ENCODE data around the gene TULP3. TPM values are rescaled to one million over a fixed set of nuclear protein-coding genes. Genes with fewer than 3 reads are reported as not detected.

Gene TULP3
- total and polyA plus RNA-seq, 9 donors, result 27.3 to 58.6 (median 42.1) TPM

DNA sequence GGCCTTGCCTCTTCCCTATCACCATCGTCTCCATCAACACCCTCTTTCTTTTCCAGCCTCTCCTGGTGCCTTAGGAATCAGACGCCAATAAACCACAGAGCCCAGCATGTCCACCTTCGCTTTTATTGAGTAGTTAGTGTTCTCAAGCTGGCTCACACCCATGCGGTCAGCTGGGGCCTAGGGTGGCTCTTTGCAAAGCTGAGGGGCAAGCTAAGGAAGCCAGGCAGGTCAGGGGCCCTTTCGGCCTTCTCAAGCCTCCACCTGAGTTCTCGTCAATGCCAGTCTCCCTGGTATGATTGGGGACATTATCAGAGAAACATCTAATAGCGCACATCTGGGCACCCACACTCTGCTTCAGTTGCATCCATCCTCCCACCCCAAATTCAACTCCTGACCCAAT is 33.1 kb upstream of the TULP3 start:
- intact Hi-C loops (cut with DNase I), result loop anchor here (5.0 to 10.0 kb wide), 4 partner anchors 85 to 177 kb away; no protein-coding TSS in a partner anchor
- no peak for DNase-seq
- no peak overlapping the region for H3K27ac ChIP-seq
- H3K9me3 ChIP-seq, result no peaks in the 10 kb centered on the region
- H3K4me3 ChIP-seq, result no peak overlapping the region
- peaks cover 4% of the 10 kb centered on the region for H3K4me1 ChIP-seq (ENCODE audit: insufficient read depth)
- H3K27me3 ChIP-seq, result no peaks in the 10 kb centered on the region
- 95 to 98% (median 96%) methylated on average over 7 of the region's 7 CpGs for WGBS, 3 donors
- H3K36me3 ChIP-seq, result no peaks in the 10 kb centered on the region
- TF ChIP-seq EP300 (IDR thresholded peaks at IDR 0.05) (no peak), POLR2A (IDR thresholded peaks at IDR 0.05) (no peak)
- TF ChIP-seq, protein P1, sequence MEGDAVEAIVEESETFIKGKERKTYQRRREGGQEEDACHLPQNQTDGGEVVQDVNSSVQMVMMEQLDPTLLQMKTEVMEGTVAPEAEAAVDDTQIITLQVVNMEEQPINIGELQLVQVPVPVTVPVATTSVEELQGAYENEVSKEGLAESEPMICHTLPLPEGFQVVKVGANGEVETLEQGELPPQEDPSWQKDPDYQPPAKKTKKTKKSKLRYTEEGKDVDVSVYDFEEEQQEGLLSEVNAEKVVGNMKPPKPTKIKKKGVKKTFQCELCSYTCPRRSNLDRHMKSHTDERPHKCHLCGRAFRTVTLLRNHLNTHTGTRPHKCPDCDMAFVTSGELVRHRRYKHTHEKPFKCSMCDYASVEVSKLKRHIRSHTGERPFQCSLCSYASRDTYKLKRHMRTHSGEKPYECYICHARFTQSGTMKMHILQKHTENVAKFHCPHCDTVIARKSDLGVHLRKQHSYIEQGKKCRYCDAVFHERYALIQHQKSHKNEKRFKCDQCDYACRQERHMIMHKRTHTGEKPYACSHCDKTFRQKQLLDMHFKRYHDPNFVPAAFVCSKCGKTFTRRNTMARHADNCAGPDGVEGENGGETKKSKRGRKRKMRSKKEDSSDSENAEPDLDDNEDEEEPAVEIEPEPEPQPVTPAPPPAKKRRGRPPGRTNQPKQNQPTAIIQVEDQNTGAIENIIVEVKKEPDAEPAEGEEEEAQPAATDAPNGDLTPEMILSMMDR (IDR thresholded peaks at IDR 0.05), result no peak

DNA sequence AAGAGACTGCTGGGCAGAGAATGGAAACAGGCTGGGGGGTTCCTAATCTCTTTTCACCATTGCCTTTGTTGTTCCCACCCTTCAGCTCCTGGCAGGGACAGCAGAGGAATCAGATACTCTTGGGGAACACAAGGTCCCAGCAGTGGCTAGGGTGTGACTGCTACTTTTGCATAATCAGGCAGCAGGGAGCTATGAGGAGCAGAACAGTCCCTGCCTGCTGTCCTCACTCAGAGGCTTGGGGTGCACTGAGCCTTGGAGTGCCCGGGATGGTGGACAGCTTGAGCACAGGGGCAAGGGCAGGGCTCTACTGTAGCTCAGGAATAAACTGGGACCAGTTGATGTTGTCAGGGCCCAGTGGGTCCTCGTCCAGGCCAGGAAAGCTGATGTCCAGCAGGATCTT is 32.4 kb upstream of the TULP3 start:
- intact Hi-C loops (cut with DNase I), result loop anchor here (5.0 to 10.0 kb wide), 4 partner anchors 84 to 176 kb away; no protein-coding TSS in a partner anchor
- Histone ChIP-seq H3K4me1 (ENCODE audit: insufficient read depth) (peaks cover 4% of the 10 kb centered on the region), H3K27me3 (no peaks in the 10 kb centered on the region), H3K27ac (peak overlapping the region in 1 of 2 donors; percentile 32), H3K4me3 (no peak overlapping the region), H3K36me3 (no peaks in the 10 kb centered on the region), H3K9me3 (no peaks in the 10 kb centered on the region)
- TF ChIP-seq, protein P1 (IDR thresholded peaks at IDR 0.05), result no peak
- TF ChIP-seq POLR2A (IDR thresholded peaks at IDR 0.05) (no peak), EP300 (IDR thresholded peaks at IDR 0.05) (no peak)
- WGBS, 3 donors, result 54 to 85% (median 82%) methylated on average over 2 of the region's 2 CpGs
- DNase-seq, result no peak

DNA sequence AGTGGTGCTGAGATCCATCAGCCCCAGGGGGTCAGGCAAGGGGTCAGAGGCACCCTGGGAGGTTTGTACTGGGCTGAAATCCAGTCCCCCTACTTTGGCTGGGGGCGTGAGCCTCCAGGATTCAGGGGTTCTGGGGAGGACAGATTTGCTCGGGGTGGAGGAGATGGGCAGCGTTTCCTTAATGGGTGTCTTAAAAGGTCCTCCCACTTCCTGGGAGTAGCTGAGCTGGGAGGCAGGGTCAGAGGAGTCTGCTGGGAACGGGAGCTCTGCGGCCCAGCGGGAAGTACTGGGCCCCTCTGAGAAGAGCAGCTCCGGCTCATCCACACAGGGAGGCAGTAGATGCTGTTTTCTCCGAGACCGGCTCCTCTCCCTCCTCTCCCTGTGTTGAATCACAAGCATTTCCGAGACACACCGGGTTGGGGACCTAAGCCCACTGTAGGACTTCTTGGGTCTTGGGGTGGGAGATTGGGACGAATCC is 31.7 kb upstream of the TULP3 start:
- H3K27ac ChIP-seq, result peak overlapping the region; percentile 30 to 32
- no peaks in the 10 kb centered on the region for H3K9me3 ChIP-seq
- H3K4me3 ChIP-seq, result no peak overlapping the region
- WGBS, 3 donors, result 26 to 31% (median 30%) methylated on average over 12 of the region's 12 CpGs
- peak in 4 of 5 donors; percentile 43 to 69 (median 50) for DNase-seq
- no peaks in the 10 kb centered on the region for H3K27me3 ChIP-seq
- no peak for TF ChIP-seq POLR2A (IDR thresholded peaks at IDR 0.05)
- no peak for TF ChIP-seq EP300 (IDR thresholded peaks at IDR 0.05)
- TF ChIP-seq, protein P1 (IDR thresholded peaks at IDR 0.05), result no peak
- intact Hi-C loops (cut with DNase I), result loop anchor here (5.0 to 10.0 kb wide), 4 partner anchors 83 to 176 kb away; no protein-coding TSS in a partner anchor
- no peaks in the 10 kb centered on the region for H3K36me3 ChIP-seq
- peaks cover 3% of the 10 kb centered on the region for H3K4me1 ChIP-seq (ENCODE audit: insufficient read depth)

DNA sequence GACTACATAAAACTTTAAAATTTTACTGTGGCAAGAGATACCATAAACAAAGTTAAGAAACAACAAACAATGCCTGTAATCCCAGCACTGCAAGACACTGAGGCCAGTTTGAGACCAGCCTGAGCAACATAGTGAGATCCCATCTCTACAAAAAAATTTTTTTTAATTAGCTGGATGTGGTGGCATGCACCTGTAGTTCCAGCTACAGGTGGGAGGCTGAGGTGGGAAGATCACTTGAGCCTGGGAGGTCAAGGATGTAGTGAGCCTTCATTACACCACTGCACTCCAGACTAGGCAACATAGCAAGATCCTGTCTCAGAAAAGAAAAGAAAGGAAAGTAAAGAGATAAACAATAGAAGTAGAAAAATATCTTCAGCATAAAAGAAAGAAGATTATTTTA is 30.5 kb upstream of the TULP3 start:
- Histone ChIP-seq H3K9me3 (no peaks in the 10 kb centered on the region), H3K27me3 (no peaks in the 10 kb centered on the region), H3K4me3 (no peak overlapping the region), H3K4me1 (ENCODE audit: insufficient read depth) (peaks cover 3% of the 10 kb centered on the region), H3K27ac (no peak overlapping the region), H3K36me3 (no peaks in the 10 kb centered on the region)
- intact Hi-C loops (cut with DNase I), result no loop called here
- no peak for DNase-seq
- no peak for TF ChIP-seq EP300 (IDR thresholded peaks at IDR 0.05)
- no peak for TF ChIP-seq POLR2A (IDR thresholded peaks at IDR 0.05)
- TF ChIP-seq, protein P1 (IDR thresholded peaks at IDR 0.05), result no peak
